ENCODE data around the gene PDE3A.
A peak's percentile ranks its signal among the peaks of the same experiment; 100 is the strongest.

The PDE3A gene

DNA sequence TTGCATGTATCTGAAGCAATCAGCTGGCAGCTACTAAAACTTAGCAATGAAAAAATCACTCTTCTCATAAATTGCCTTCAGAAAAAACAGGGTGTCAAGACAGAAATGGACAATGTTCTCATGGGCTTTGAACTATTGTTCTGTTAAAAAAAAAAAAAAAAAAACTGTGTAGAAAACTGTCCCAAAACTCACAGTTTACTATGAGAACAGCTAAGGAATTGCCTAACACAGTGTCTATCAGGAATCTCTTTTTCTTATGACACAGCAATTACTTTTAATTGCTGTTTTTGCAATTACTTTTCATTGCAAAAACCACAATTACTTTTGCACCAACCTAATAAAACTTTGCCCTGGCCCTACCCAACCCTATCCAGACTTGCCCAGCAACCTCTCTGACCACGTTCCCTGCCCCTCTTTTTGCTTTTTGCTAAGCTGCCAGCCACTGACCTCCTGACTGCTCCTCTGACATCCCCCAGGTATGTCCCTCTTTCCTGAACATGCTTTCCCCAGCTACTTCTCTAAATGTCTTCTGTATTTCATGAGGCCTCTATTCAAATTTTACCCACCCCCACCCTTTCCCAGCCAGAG is 258.8 kb downstream of the PDE3A start:
- DNase-seq: no peak

DNA sequence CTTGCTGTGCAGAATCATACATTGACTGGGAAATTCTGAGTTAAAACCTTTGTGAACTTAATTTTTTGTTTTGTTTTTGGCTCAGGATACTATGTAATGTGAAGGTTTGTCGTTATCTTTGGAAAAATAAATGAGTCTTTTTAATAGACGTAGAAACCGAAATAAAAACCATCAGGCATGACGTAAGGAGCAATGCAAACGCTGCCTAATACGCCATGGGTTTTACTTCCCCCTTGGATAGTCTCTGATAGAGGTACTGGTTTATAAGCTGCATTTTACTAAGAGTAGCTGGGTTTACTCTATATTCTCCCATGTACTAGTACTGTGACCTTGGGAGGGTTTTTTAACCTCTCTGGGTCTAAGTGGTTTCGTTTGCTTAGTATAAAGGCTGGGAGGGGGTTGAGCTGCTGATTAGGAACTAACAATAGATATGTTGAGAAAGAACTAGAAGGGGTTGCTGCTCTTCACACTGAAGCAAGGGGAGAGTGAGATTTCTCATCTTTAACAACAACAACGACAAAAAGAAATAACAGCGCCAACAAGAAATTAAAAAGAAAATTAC is 260.0 kb downstream of the PDE3A start:
- DNase-seq: no peak

DNA sequence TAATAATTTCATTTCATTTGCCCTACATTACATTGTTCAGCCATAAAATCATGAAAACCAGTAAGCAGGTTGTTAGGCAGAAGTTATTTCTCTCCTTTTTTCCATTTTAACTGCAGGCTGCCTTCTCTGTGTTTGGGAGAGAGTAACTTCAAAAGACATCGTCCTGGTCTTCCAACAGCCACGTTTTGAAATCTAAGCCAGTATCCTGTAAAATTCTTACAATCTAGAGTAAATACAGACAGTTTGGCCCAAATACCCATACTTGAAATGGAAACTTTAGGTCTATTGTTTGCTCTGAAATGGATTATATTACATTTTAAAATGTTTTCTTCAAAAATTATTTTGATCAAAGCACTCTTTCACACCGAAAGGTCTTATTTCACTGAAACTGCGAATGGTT is 260.7 kb downstream of the PDE3A start:
- DNase-seq: no peak

DNA sequence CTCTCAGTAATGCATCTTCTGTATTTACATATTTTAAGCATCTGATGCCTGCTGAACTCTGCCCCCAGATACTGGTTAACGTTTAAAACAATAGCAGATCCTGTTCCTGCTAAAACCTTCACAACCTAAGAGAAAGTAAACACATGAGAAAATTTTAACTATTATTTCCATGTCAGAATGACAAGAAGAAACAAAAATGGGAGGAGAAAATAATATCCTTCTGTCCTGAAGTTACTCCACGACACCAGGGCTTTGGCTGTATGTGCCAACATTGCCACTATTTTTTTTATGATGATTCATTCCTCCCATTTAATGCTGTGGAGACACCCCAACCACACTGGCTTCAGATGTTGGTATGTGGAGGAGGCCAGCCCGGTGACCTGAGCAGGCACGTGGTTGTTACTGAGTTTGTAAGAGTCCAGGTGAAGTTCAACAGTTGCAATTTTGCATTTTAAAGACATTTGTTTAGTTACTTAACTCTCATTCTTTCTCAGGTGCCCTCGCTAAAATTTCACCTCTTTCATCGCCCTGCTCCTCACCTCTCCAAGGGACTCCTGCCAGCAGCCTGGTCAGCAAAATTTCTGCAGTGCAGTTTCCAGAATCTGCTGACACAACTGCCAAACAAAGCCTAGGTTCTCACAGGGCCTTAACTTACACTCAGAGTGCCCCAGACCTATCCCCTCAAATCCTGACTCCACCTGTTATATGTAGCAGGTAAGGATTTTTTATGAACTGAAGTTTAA is 261.2 kb downstream of the PDE3A start:
- no peak for DNase-seq

DNA sequence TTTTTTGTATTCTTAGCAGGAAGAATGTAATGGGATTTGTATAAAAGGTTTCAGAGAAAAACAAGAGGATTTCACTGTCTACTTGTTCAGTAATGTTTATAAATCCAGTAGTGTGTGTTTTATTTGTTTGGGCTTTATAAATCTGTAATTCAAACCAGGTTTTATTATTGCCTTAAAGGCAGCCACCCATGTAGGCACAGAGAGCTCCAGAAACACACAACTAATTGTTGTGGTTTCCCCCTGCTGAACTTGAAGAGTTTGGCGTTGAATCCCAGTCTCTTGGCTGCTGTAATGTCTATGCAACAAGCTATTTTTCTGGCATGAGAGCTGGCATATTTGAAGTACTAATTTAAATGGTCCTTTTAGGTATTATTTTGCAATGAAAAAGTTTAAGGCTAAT is 263.4 kb downstream of the PDE3A start:
- DNase-seq: no peak

DNA sequence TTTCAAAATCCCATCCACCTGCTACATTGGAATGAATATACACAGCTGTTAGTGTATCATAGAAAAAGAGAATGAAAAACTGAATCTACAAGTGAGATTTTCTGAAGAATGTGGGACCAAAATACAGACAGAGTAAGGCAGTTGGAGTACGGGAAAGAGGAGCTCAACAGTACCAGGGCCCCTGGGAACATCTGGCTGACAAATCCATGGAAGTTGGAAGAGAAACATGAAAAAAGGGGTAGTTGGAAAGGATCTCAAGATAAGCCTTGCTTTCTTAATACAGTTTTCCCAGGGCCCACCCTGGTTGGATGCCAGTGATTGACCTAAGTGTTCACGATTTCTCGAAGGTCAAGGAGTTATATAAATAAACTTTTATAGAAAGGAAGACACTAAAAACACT is 272.8 kb downstream of the PDE3A start:
- DNase-seq: no peak

DNA sequence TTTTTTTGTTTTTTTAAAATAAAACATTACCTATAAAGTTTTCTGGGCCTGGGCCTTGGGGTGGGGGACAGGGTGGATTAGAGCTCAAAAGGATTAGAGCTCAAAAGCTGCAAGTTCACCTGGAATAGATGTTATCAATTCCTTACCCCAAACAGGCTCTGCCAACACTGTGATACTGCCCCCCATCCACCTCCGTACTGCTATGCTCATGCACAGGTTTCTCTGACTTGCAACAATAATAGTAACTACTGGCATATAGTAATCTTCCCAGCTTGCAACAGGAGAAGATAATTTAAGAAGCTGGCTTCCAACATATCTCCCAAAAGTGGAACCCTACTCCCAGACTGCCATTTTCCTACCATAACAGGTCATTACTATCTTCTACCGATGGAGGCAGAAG is 275.5 kb downstream of the PDE3A start:
- DNase-seq: no peak

DNA sequence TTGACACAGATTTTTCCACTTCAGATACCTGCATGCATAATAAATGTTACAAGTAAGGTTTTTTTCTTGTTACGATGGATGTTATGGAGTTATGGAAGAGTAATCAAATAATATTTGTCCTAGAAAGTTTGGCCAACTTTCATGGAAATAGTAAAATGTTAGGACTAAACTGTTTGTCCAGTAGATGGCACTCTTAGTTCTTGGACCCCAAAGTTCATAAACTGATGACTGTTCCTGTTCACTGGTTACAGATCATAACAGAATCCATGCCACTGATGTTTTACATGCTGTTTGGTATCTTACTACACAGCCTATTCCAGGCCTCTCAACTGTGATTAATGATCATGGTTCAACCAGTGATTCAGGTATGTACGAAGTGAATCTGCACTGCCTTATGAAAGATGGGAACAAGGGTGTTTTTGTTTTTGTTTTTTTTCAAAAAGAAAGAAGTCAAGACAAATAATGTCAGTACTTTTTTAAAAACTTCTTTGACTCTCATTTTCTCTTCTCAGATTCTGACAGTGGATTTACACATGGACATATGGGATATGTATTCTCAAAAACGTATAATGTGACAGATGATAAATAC is 278.0 kb downstream of the PDE3A start:
- DNase-seq: peak; percentile 7

DNA sequence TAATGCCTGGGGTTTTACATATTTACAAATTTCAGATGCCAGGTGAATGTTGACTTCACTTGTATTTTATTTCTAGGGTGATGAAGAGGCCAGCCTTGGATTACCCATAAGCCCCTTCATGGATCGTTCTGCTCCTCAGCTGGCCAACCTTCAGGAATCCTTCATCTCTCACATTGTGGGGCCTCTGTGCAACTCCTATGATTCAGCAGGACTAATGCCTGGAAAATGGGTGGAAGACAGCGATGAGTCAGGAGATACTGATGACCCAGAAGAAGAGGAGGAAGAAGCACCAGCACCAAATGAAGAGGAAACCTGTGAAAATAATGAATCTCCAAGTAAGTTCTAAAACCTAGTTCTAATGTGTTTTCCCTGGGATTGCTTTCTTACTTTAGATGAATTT is 285.5 kb downstream of the PDE3A start:
- DNase-seq: no peak

DNA sequence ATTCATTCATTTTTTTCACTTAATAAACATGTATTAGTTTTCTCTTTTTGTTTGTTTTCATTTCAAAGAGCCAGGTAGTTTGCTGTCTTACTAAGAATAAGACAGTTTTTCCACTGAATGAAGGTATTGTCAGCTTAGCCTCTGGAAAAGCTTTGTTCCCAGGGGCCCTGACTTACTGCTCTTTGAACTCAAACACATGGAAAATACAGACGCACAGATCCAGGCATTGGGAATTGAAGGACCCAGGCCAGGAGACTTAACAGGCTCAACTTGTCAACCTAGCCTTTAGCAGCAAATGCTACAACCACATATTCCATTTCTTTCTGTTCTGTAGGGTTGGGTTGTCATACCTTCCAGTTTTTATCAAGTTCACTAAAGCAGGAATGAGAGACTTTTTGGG is 288.3 kb downstream of the PDE3A start:
- no peak for DNase-seq

DNA sequence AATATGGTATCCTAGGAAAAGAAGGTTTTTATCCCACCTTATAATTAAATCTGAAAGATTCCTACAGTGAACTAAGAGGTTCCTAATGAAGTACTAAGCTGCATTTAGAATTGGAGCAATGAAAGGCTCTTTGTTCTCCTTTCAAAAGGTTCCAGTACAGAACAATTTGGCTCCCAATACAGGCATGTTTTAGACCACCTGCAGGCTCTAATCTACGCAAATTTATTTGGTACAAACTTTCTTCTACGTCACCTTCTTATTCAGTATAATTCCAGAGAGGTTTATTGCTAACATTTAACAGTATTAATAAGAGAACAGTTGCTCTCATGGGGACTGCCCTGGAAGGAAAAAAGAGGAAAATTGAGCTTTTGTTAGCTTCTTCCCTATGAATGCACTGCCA is 289.2 kb downstream of the PDE3A start:
- DNase-seq: no peak

DNA sequence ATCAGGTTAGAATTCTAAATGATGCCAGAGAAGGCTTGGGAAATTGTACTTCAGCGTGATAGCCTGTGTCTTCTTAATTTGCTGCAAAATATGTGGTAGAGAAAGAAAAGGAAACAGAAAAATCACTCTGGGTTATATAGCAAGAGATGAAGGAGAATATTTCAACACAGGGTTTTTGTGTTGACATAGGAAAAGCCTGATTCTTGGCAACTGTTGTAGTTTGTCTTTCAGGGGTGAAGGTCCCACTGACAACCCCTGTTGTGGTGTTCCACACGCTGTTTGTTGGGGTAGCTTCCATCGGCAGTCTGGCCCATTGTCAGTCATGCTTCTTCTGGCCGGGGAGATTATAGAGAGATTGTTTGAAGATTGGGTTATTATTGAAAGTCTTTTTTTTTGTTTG is 313.0 kb downstream of the PDE3A start:
- DNase-seq: no peak

DNA sequence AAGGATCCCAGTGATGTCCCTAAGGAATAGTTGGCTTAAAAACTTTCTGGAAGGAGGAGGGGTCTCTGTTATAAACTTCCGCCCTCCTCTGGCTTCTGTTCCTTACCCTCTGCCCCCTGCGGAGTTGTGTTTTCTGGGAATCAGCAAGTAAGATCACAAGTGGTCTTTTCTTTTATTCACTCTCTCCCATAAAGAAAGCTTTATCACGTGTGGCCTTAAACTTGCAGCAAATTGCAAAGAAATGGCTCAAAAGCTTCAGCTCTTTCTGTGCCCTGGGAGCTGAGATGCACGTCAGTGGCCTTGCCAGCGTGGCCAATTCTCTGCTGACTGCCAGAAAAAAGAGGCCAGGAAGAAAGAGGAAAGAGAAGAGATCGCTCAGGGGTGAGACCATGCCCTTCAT is 326.9 kb downstream of the PDE3A start, which contains the start of gene SLCO1C1:
Gene SLCO1C1 (plus strand): TSS at position 101 of the 400 bp plus-strand sequence. CDS start 4,245 bp downstream, outside the sequence.
- no peak for DNase-seq

DNA sequence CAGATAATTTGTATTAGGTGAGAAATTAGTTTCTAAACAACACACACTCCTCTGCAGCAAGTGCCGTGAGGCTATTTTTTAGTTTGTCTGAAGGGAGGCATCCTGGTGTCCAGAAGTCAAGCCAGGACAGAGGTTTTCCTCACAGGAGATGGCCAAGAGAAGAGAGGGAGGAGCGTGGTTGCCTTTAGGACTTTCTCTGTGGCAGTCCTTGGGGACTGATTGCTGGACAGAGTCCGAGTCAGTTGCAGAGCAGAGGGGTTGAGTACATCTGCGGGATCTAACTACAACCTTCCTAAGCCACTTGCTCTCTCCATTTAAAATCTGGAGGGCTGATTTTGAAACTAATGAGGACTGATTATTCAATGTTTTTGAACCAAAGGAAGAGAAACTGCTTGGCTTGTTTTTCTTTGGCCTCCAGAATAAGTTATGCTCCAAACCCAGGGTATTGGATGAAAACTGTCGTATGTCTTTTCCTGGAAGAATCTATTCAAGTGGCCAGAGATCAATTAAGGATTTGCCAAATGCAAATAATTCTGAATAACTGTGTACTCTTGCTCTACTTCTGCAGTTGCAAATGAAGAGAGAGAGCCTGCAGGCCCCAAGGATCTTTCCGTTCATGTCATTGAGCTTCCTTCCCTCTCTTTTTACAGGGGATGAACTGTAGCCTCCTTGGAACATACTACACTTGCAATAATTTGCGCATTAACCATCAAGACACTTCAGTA is 328.0 kb downstream of the PDE3A start:
- DNase-seq: no peak

DNA sequence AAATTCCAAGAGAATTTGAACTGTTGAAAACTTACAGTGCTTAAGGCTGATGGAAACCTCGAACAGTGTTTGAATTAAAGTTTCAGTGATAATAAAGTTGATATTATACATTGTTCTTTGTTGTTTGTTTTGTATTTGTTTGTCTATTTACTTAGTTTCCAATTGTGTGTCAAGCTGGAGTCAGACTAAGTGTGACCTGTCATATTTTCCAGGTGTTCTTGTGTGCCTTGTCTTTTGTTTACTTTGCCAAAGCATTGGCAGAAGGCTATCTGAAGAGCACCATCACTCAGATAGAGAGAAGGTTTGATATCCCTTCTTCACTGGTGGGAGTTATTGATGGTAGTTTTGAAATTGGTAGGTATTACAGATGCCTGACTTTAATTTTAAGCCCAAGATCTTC is 332.8 kb downstream of the PDE3A start:
- no peak for DNase-seq

DNA sequence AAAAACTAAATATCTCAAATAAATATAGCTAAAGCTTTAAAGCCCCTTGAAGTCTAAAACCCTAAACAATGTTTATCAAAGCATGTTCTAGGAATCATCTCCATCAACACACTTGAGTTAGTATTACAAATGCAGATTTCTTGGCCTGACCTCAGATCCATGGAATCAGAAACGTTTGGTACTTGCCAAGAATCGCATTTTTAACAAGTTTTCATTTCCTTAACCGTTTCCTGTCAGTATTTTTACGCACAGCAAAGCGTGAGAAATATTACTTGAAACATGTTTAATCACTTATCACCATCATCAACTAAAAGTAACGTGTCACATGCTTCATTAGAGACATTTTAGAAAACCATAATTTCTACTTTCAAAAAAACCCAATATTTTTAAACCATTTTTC is 336.5 kb downstream of the PDE3A start:
- no peak for DNase-seq

DNA sequence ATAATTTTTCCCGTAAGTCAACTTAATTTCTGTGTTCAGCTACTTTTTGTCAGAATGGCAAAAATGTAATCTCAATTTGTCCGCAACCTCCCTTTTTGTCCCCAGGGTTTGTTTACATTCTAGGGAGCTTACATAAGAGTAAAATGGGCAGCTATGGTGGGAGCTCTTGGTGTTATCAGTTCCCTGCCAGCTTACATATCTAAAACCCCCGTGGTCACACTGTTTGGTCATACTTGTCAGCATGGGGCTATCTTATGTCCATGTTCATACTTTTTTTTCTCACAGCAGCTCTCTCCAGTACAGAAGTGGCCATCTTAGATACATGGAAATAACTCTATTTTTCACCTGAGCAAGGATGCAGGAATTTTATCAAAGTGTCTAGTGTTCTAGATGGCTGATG is 343.5 kb downstream of the PDE3A start:
- no peak for DNase-seq

DNA sequence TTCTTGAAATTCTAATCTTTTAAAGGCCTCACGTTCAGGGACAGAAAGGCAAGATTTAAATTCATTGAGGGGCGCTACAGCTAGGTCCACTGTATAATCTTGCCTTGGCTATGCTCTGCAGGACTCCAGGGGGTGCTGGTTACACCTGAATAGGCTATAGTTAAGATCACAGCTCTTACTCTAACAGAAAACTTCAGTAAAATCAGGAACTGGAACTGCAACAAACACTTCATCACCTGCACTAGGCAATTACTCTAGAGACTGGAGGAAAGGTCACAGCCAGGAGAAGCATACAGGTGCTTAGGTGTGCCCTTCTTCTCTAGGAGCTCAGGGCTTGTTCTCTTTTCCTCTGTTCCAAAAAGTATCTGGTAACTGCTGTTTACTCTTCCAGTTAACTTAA is 347.7 kb downstream of the PDE3A start:
- no peak for DNase-seq

DNA sequence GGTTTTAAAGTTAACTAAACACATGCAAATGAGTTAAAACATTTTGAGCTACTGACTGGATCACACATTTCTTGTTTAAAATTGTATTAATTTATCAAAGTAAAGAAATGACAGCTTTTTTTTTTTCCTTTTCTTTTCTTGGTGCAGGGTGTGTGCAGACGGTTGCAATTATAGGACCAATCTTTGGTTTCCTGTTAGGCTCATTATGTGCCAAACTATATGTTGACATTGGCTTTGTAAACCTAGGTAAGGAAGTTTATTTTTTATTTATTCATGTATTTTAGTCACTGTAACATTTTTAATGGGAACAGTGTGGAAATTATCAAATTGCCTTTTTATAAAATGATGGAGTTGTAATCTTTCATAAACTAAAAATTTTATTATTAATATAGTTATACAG is 348.6 kb downstream of the PDE3A start:
- DNase-seq: no peak

DNA sequence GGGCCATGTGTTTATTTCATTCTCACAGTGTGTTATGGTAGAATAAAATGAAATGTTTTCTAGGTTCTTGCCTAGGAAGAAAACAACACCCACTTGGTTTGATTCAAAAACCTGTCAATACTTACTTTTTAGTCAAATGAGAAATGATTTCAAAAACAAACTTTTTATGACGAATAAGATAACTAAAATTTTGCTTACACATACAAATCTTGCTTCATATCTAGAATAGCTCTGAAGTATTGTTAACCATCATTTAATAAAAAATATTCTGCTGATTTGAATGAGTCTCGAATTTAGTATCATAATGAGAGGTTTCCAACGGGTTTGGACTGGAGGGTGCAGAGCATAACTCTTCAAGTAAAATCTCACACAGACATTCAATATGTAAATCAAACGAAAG is 350.0 kb downstream of the PDE3A start:
- DNase-seq: no peak

DNA sequence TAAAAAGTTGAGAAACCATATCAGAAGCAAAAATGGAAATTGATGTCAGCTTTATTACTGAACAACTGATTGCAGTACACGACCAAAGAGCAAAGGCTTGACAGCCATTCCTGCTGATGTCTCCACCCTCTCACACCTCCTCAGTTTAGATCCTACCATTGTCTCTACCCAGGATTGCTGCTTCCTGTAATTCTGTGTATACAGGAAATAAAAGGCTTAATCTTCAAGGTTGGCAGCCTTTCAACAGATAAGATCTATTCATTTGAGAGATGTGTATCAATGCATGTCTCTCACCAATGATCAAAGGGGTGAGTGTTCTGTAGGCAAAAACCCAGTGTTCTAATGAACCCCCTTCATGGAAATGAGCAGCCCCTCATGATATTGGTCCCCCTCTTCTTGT is 353.8 kb downstream of the PDE3A start:
- DNase-seq: no peak

DNA sequence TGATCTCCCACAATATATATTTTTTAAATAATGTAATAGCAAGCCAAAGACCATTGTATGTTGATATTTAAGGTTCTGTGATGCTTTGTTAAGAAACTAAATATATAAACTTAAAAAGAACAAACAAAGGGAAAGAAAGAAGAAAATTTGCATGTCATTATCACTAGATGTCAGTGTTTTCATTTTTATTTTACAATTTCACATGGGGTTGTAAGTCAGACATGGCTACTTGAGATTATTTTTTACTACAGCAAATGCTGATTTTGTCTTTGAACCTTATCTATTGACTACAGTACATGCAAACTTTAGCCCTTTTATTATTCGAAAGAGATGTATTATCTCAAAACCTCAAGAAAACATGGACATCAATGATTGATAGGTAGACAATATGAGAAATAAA is 362.9 kb downstream of the PDE3A start:
- no peak for DNase-seq
